HG02610 (cell line): ENCODE results near the gene PRR5.

Experiments used
- ATAC-seq: cut with Tn5 transposase; IDR thresholded peaks from one replicate; pipeline ENCODE4 v1.9.1; 2021; ENCODE audit warnings: mild to moderate bottlenecking, moderate library complexity; ENCODE audit not compliant: unreplicated experiment

Gene PRR5

DNA sequence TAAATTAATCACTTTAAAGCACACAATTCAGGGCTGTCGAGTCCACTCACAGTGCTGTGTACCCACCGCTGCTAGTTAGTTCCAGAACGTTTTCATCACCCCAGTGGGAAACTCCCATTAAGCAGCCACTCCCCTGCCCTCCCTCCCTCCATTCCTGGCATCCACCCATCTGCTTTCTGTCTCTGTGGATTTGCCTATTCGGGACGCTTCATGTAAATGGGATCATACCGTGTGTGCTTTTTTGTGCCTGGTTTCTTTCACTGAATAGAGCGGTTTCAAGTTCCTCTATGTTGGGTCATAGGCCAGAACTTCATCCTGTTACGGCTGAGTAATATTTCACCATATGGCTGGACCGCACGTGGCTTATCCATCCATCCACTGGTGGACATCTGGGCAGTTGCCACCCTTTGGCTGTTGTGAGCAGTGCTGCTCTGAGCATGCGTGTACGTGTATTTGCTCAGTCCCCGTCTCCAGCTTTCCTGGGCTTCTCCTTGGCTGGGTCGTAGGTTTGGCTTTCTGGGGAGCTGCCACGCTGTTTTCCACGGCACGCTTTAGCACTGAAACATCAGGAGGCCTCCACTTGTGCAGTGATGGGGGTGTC lies 80.5 kb downstream of the PRR5 start:
- no peak for ATAC-seq

DNA sequence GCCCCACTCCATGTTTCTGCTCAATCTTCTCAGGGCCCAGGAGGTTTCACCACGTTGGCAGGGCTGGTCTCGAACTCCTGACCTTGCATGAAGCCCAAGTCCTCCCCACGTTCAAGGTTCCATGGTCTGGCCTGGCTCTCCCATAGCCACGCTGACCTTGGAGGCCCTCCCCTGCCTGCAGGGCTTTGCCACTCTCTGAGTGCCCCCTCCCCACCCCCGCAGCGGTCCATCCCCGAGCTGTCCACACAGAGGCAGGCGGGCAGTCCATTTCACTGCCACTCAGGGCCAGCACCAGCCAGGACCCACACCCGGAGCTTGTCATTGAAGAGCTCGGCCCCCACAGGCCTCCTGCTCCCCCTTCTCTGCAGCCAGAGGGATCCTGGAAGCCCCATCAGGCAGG lies 81.1 kb downstream of the PRR5 start:
- no peak for ATAC-seq

DNA sequence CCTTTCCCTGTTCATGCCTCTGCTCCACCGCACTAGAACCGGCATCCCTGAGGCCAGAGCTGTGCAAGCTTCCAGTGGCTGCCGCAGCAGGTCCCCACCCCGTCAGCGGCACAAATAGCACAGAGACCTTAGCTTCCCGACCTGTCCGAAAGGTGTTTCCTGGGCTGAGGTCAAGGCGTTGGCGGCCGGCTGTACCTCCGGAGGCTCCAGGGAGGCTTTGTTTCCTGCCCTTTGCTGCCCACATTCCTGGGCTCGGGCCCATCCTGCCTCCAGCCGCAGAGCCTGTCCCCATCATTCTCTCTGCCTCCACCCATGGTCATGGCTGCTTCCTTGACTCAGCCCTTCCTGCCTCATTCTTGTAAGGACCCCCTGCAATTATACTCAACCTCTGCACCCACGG lies 81.6 kb downstream of the PRR5 start:
- no peak for ATAC-seq

DNA sequence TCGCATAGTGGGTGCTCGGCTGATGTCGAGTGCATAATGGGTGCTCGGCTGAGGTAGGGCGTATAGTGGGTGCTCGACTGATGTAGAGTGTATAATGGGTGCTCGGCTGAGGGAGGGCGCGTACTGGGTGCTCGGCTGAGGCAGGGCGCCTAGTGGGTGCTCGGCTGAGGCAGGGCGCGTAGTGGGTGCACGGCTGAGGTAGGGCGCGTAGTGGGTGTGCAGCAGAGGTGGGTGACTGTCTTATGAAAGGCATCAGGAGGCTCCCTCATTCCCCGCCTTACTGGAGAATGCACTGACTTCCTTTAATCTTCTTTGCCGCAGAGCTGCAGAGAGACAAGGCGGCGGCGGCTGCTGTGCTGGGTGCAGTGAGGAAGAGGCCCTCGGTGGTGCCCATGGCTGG lies 84.1 kb downstream of the PRR5 start:
- ATAC-seq = no peak

DNA sequence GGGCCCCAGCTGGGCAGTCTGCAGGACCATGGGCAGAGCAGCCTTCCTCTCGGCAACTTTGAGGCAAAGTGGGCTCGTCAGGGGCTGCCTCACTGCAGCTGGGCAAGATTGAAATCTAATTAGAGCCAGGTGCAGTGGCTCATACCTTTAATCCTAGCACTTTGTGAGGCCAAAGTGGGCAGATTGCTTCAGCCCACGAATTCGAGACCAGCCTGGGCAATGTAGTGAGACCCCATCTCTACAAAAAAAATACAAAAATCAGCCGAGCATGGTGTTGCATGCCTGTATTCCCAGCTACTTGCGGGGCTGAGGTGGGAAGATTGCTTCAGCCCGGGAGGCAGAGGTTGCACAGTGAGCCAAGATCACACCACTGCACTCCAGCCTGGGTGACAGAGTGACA lies 84.6 kb downstream of the PRR5 start:
- no peak for ATAC-seq
